HG03354 (cell line): Measurements from ENCODE around the gene MMP20.

Experiments used
- ATAC-seq: cut with Tn5 transposase; IDR thresholded peaks from one replicate; pipeline ENCODE4 v1.9.1; 2021; ENCODE audit warnings: mild to moderate bottlenecking; ENCODE audit not compliant: unreplicated experiment, poor library complexity, severe bottlenecking

Gene MMP20

DNA sequence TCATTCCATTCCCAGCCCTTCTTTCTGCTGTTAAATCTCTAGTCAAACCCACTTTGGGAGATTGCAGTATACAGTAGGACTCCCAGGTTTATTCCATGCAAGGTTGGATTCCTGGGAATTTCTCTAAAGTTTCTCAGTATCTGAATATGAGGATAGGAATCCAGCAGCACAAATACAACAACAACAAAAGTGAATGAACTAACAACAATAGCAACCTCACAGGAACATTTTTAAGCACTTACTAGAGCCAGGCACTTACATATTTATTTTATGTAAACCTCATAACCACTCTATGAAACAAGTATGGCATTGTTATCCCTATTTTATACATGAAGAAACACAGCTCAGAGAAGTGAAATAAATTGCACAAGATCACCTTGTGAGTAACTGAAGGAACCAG, 96.5 kb downstream of the MMP20 start:
- ATAC-seq: no peak

DNA sequence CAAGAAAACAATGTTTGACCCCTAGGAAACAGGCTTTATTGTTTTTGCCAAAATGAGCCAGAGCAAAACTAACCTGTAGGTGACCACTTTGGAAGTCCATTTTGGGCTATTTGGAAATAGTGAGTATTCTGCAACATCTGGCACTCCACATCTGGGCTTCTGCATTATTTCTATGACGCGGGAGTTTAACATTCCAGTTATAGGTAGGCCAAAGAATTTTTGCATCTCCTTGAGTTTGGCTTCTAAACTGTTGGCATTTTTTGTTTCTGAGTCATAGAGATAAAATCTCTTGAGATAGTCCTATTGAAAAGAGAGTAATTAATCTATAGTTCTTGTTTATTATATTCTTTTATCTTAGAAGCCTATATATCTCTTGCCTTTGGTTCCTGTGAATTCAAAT, 97.4 kb downstream of the MMP20 start:
- ATAC-seq: no peak

DNA sequence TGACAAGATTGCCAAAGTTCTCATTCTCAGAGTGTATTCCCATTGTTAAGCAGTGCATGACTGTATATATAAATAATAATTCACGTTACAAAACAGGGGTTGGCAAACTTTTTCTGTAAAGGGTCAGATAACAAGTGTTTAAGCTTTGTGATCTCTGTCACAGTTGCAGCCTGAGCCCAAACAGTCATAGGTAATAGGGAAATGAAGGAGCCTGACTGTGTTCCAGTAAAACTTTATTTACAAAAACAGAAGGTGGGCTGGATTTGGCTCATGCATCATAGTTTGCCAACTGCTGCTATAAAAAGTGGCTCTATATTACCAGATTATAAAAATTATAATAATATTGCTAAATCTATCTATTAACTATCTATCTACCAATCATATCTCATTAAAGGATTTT, 98.1 kb downstream of the MMP20 start:
- ATAC-seq: no peak
